B cell (primary cell): ENCODE results near the gene PRDM5. TPM values are rescaled to one million over a fixed set of nuclear protein-coding genes. Genes with fewer than 3 reads are reported as not detected.

Source experiments
- ATAC-seq: fragments of 200-7000 bp; cut with Tn5 transposase; one replicate; pipeline ENCODE4 v1.10.0; 2021; ENCODE audit warnings: low read depth, mild to moderate bottlenecking, moderate number of reproducible peaks, moderate library complexity
- CTCF ChIA-PET: fragments of 350-600 bp; sonication (Branson Sonifier 250); formaldehyde crosslinking; loops from one replicate; lab custom pipeline; 2021; ENCODE audit warnings: antibody characterized with exemption, inconsistent platforms; lab: Charles Lee
- POLR2A ChIA-PET: fragments of 350-600 bp; sonication (Branson Sonifier 250); formaldehyde crosslinking; loops from one replicate; lab custom pipeline; 2021; ENCODE audit warnings: antibody characterized with exemption; lab: Charles Lee
- DNase-seq: peaks from one replicate; pipeline ENCODE4 v3.0.0; 2013
- H2AFZ ChIP-seq: 2 replicates; pipeline ENCODE4 v1.6.1; 2012; ENCODE audit warnings: mild to moderate bottlenecking, low read depth, low read length; ENCODE audit not compliant: insufficient read depth, poor library complexity, severe bottlenecking
- H3K27ac ChIP-seq, 2 donors: 1 replicate in 1 of 2; 2 replicates in 1 of 2; pipeline ENCODE4 v1.5.1; 2012 to 2013; ENCODE audit warnings: low read length in 2 of 2, mild to moderate bottlenecking in 2 of 2, moderate library complexity in 1 of 2
- H3K27me3 ChIP-seq, 4 experiments: fragments of 200-600 bp in 1 of 4; sonication (generic) in 1 of 4; replicated peaks in 1 of 4; 1 replicate in 2 of 4; 2 replicates in 2 of 4; pipeline versions ENCODE4 v1.6.1 to v1.7.0; 2013 to 2016; ENCODE audit warnings: low read length in 3 of 4, mild to moderate bottlenecking in 2 of 4, mixed read lengths in 1 of 4, moderate library complexity in 1 of 4; ENCODE audit not compliant: insufficient read depth in 4 of 4, control insufficient read depth in 3 of 4; ENCODE audit errors: control extremely low read depth in 1 of 4
- H3K36me3 ChIP-seq, 2 experiments: replicated peaks in 1 of 2; 1 replicate in 1 of 2; 2 replicates in 1 of 2; pipeline versions ENCODE4 v1.6.1 to v1.7.1; 2013; ENCODE audit warnings: low read length in 1 of 2; ENCODE audit not compliant: insufficient read depth in 2 of 2, control insufficient read depth in 1 of 2; ENCODE audit errors: control extremely low read depth in 1 of 2, extremely low read depth in 1 of 2
- H3K4me1 ChIP-seq, 2 donors: fragments of 200-600 bp in 1 of 2; sonication (generic) in 1 of 2; 1 replicate in 1 of 2; 2 replicates in 1 of 2; pipeline versions ENCODE4 v1.5.1 to v1.6.1; 2013 to 2017; ENCODE audit warnings: low read length in 2 of 2; ENCODE audit not compliant: control insufficient read depth in 2 of 2, insufficient read depth in 2 of 2
- H3K4me2 ChIP-seq: replicated peaks from 2 replicates; pipeline ENCODE3; 2012; ENCODE audit warnings: mild to moderate bottlenecking, low read depth, low read length; ENCODE audit not compliant: poor library complexity, severe bottlenecking
- H3K4me3 ChIP-seq, 5 experiments: fragments of 200-600 bp in 1 of 5; sonication (generic) in 1 of 5; 1 replicate in 3 of 5; 2 replicates in 2 of 5; pipeline versions ENCODE4 v1.5.1 to v1.7.0; 2011 to 2016; ENCODE audit warnings: low read length in 4 of 5, mild to moderate bottlenecking in 4 of 5, low read depth in 2 of 5, control low read depth in 1 of 5, moderate library complexity in 1 of 5; ENCODE audit not compliant: insufficient read depth in 1 of 5; ENCODE audit errors: control extremely low read depth in 1 of 5, extremely low read depth in 1 of 5
- H3K79me2 ChIP-seq: fragments of 200-600 bp; sonication (generic); one replicate; pipeline ENCODE4 v1.6.0; 2016; ENCODE audit warnings: low read length; ENCODE audit not compliant: control insufficient read depth, insufficient read depth
- H3K9ac ChIP-seq: fragments of 200-600 bp; sonication (generic); 2 replicates; pipeline ENCODE4 v1.6.1; 2017; ENCODE audit warnings: mild to moderate bottlenecking, low read length, moderate library complexity
- H3K9me3 ChIP-seq, 3 donors: one replicate each; pipeline versions ENCODE4 v1.6.1 to v1.7.1; 2013; ENCODE audit warnings: low read length in 2 of 3; ENCODE audit not compliant: control insufficient read depth in 2 of 3, insufficient read depth in 1 of 3; ENCODE audit errors: control extremely low read depth in 1 of 3
- H4K20me1 ChIP-seq: 2 replicates; pipeline ENCODE4 v1.6.0; 2012; ENCODE audit warnings: mild to moderate bottlenecking, low read length; ENCODE audit not compliant: insufficient read depth, control insufficient read depth, poor library complexity, severe bottlenecking
- H3K27ac Mint-ChIP-seq: one replicate; pipeline ENCODE4 v1.8.0; 2021; ENCODE audit warnings: mixed read lengths
- H3K27me3 Mint-ChIP-seq: one replicate; pipeline ENCODE4 v1.8.0; 2021; ENCODE audit warnings: mixed read lengths
- H3K4me1 Mint-ChIP-seq: one replicate; pipeline ENCODE4 v1.8.0; 2021; ENCODE audit warnings: mixed read lengths
- H3K4me3 Mint-ChIP-seq: one replicate; pipeline ENCODE4 v1.8.0; 2021; ENCODE audit warnings: mixed read lengths
- H3K9me3 Mint-ChIP-seq: one replicate; pipeline ENCODE4 v1.8.0; 2022; ENCODE audit warnings: mixed read lengths; ENCODE audit not compliant: insufficient read depth
- EZH2 ChIP-seq: IDR thresholded peaks from 2 replicates; pipeline ENCODE4 v1.6.1; 2012; ENCODE audit warnings: borderline replicate concordance, low read depth, mild to moderate bottlenecking, moderate library complexity, low read length; ENCODE audit not compliant: insufficient read depth, poor library complexity, severe bottlenecking
- WGBS: methylation state at CpG from one replicate; pipeline ENCODE4 v1.1.5; 2013; ENCODE audit warnings: missing lambda C conversion rate; ENCODE audit not compliant: insufficient coverage; 5-methylcytosine and 5-hydroxymethylcytosine counted together
- intact Hi-C: fragments of 100-400 bp; cut with micrococcal nuclease; formaldehyde crosslinking; loops from one replicate; pipeline ENCODE4 v1.10.0; 2022
- polyA plus RNA-seq: library from polyadenylated mRNA; depleted of rRNA; stranded (reverse); fragments of >200 nt; gene quantifications from 2 replicates; pipeline ENCODE4 v1.2.3, GENCODE V29; 2012
- total RNA-seq, 2 donors: library from RNA; stranded (reverse); fragments of 120-200 nt in 1 of 2; gene quantifications; 1 replicate in 1 of 2; 2 replicates in 1 of 2; pipeline versions ENCODE4 v1.2.3 to v1.2.4, GENCODE V29; 2013 to 2022
- TF ChIP-seq, protein P1 (sequence below): fragments of 200-600 bp; IDR thresholded peaks from one replicate; pipeline ENCODE4 v1.8.0; 2022; ENCODE audit warnings: antibody characterized with exemption, mild to moderate bottlenecking

The PRDM5 gene
- total and polyA plus RNA-seq, 2 donors (not counting 1 experiment from before 2014, with no cell fraction given), result not detected

- no peaks in the 10 kb centered on the region for H3K36me3 ChIP-seq
- H3K9me3 ChIP-seq, result peaks cover 0 to 2% (median 0%) of the 10 kb centered on the region in 3 donors
- H3K4me3 ChIP-seq, result no peak overlapping the region
- no peaks in the 10 kb centered on the region for H4K20me1 ChIP-seq
- ChIA-PET CTCF (no interaction called here), POLR2A (no interaction called here)
- Mint-ChIP-seq H3K27me3 (peaks cover 8% of the 10 kb centered on the region), H3K9me3 (no peaks in the 10 kb centered on the region), H3K4me1 (peaks cover 4% of the 10 kb centered on the region), H3K27ac (no peak overlapping the region), H3K4me3 (no peak overlapping the region)
- H2AFZ ChIP-seq, result no peak overlapping the region
- no peak overlapping the region for H3K27ac ChIP-seq
- peaks cover 0 to 6% (median 0%) of the 10 kb centered on the region in 4 experiments for H3K27me3 ChIP-seq
- no peak for DNase-seq
- ATAC-seq, result no peak
- H3K4me1 ChIP-seq, result no peaks in the 10 kb centered on the region
- intact Hi-C loops, result no loop called here
- WGBS, result 100% methylated on average over 2 of the region's 3 CpGs
- no peak overlapping the region for H3K4me2 ChIP-seq
- H3K79me2 ChIP-seq, result no peaks in the 10 kb centered on the region
- TF ChIP-seq, protein P1, sequence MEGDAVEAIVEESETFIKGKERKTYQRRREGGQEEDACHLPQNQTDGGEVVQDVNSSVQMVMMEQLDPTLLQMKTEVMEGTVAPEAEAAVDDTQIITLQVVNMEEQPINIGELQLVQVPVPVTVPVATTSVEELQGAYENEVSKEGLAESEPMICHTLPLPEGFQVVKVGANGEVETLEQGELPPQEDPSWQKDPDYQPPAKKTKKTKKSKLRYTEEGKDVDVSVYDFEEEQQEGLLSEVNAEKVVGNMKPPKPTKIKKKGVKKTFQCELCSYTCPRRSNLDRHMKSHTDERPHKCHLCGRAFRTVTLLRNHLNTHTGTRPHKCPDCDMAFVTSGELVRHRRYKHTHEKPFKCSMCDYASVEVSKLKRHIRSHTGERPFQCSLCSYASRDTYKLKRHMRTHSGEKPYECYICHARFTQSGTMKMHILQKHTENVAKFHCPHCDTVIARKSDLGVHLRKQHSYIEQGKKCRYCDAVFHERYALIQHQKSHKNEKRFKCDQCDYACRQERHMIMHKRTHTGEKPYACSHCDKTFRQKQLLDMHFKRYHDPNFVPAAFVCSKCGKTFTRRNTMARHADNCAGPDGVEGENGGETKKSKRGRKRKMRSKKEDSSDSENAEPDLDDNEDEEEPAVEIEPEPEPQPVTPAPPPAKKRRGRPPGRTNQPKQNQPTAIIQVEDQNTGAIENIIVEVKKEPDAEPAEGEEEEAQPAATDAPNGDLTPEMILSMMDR, result no peak
- no peak overlapping the region for H3K9ac ChIP-seq
These were observed 5.6 kb downstream of the PRDM5 start for GRCh38 chr4:120916937-120917336.

DNA sequence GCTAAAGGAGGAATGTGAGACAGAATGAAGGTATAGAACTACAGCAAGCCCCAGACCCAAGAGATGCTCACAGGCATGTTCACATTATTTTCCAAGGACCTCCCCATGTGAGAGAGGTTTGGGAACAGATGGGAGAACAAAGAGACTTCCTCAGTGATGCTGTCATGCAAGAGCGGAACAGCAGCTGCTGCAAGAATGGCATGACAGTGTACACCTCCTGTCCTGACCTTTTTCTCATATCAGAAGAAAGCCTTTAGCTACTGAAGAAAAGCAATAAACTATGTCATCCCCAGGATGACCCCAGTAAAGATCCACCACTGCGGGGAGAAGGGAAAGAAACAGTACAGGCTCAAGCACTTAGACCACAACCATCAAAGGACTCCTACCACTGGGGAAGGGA is 7.2 kb downstream of the PRDM5 start:
- no peaks in the 10 kb centered on the region for H4K20me1 ChIP-seq
- intact Hi-C loops, result no loop called here
- no peak overlapping the region for H3K4me2 ChIP-seq
- ATAC-seq (no peak), DNase-seq (no peak)
- CTCF ChIA-PET, result no interaction called here
- no peaks in the 10 kb centered on the region for H3K36me3 ChIP-seq
- H3K4me1 ChIP-seq, result no peaks in the 10 kb centered on the region
- Mint-ChIP-seq H3K27ac (no peak overlapping the region), H3K4me1 (no peaks in the 10 kb centered on the region), H3K9me3 (no peaks in the 10 kb centered on the region), H3K27me3 (no peaks in the 10 kb centered on the region), H3K4me3 (no peak overlapping the region)
- no peaks in the 10 kb centered on the region for H3K9me3 ChIP-seq
- no peaks in the 10 kb centered on the region for H3K79me2 ChIP-seq
- WGBS, result 100% methylated on average over 1 of the region's 2 CpGs
- H3K27ac ChIP-seq, result no peak overlapping the region
- TF ChIP-seq EZH2, result no peak
- TF ChIP-seq, protein P1, result no peak
- no peak overlapping the region for H3K9ac ChIP-seq
- H2AFZ ChIP-seq, result no peak overlapping the region
- POLR2A ChIA-PET, result no interaction called here
- no peaks in the 10 kb centered on the region for H3K27me3 ChIP-seq
- H3K4me3 ChIP-seq, result no peak overlapping the region
